Thyroid gland (tissue), 4 donors: ENCODE measurements around the gene ZNF207. TPM values are rescaled to one million over a fixed set of nuclear protein-coding genes. Genes with fewer than 3 reads are reported as not detected.
A peak's percentile ranks its signal among the peaks of the same experiment; 100 is the strongest.
"Not testable (repeated sequence)": the region's sequence is repeated elsewhere in the genome, so short reads cannot be mapped to it uniquely, and the experiment has no call there.

Experiments
- DNase-seq, 2 donors: peaks; one replicate each; pipeline ENCODE4 v3.0.0-alpha.2; 2019
- H3K27ac ChIP-seq, 3 donors: fragments of 200-600 bp; sonication (generic); 1 replicate in 2 of 3; 2 replicates in 1 of 3; pipeline ENCODE4 v1.5.1; 2016 to 2019; ENCODE audit warnings: mild to moderate bottlenecking in 1 of 3, moderate library complexity in 1 of 3
- H3K27me3 ChIP-seq: fragments of 200-600 bp; sonication (generic); one replicate; pipeline ENCODE4 v1.5.1; 2019
- H3K36me3 ChIP-seq, 2 donors: fragments of 200-600 bp; sonication (generic); one replicate each; pipeline ENCODE4 v1.5.1; 2016 to 2019
- H3K4me1 ChIP-seq, 2 donors: fragments of 200-600 bp; sonication (generic); one replicate each; pipeline ENCODE4 v1.5.1; 2017 to 2019
- H3K4me3 ChIP-seq, 3 donors: fragments of 200-600 bp; sonication (generic); replicated peaks in 1 of 3; 1 replicate in 2 of 3; 2 replicates in 1 of 3; pipeline ENCODE4 v1.5.1; 2016; ENCODE audit warnings: mild to moderate bottlenecking in 1 of 3
- H3K9me3 ChIP-seq: fragments of 200-600 bp; sonication (generic); one replicate; pipeline ENCODE4 v1.5.1; 2017
- CTCF ChIP-seq, 6 experiments: fragments of 200-600 bp in 3 of 6; fragments of 450-650 bp in 3 of 6; sonication (generic) in 3 of 6; IDR thresholded peaks; one replicate each; pipeline ENCODE4 v1.5.1; 2016 to 2019; ENCODE audit warnings: antibody characterized with exemption in 6 of 6, mild to moderate bottlenecking in 2 of 6, inconsistent platforms in 1 of 6, moderate library complexity in 1 of 6
- POLR2A ChIP-seq, 2 donors: fragments of 450-650 bp; IDR thresholded peaks; one replicate each; pipeline ENCODE4 v1.6.1; 2017; ENCODE audit warnings: antibody characterized with exemption in 2 of 2, mild to moderate bottlenecking in 2 of 2, moderate library complexity in 1 of 2
- WGBS, 2 donors: methylation state at CpG; one replicate each; pipeline ENCODE4 v1.1.5; 2017; 5-methylcytosine and 5-hydroxymethylcytosine counted together
- intact Hi-C: fragments of 100-400 bp; cut with DNase I; formaldehyde crosslinking; loops from one replicate; pipeline ENCODE4 v1.15.1; 2023
- total RNA-seq, 4 donors: library from RNA; depleted of rRNA; stranded (reverse); fragments of >200 nt; gene quantifications; one replicate each; pipeline ENCODE4 v1.2.3, GENCODE V29; 2016

ZNF207 gene
- total RNA-seq, 4 donors from 2014 or later = 155 to 218 (median 194) TPM

DNA sequence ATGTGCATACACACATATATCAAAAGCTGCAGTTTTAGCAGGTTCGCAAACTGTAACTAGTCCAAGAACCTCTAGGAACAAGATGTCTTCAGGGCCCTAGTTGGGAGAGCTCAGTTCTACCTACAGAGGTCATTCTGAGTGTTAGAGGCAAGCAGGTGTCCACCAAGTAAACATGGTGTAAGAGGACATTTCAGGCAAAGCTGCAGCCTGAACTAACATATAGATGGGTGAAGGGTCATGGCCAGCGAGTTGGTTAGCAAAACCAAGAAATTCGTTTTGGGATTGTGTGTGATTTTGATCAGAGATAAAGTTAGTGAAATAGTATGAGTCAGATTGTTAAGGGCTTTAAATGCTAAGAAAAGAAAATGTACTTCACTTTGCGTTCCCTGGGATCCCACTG is 32.6 kb upstream of the ZNF207 start:
- Histone ChIP-seq H3K36me3 (no peaks in the 10 kb centered on the region), H3K4me3 (no peak overlapping the region), H3K27ac (no peak overlapping the region), H3K27me3 (no peaks in the 10 kb centered on the region), H3K4me1 (no peaks in the 10 kb centered on the region), H3K9me3 (no peaks in the 10 kb centered on the region)
- TF ChIP-seq POLR2A (IDR thresholded peaks at IDR 0.05) = no peak
- TF ChIP-seq CTCF (IDR thresholded peaks at IDR 0.05) = no peak
- 83 to 84% methylated on average over 4 of the region's 4 CpGs for WGBS, 2 donors
- DNase-seq = no peak
- intact Hi-C loops = no loop called here

DNA sequence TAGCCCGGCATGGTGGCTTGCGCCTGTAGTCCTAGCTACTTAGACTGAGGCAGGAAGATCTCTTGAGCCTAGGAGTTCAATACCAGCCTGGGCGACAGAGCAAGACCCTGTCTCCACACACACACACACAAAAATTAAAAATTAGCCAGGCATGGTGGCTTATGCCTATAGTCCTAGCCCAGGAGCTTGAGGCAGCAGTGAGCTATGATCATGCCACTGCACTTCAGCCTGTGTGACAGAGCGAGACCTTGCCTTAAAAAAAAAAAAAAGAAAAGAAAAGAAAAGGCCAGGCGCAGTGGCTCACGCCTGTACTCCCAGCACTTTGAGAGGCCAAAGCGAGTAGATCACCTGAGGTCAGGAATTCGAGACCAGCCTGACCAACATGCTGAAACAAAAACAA is 31.9 kb upstream of the ZNF207 start:
- TF ChIP-seq CTCF (IDR thresholded peaks at IDR 0.05) (no peak), POLR2A (IDR thresholded peaks at IDR 0.05) (no peak)
- WGBS, 2 donors = 84 to 92% methylated on average over 8 of the region's 8 CpGs
- H3K36me3 ChIP-seq = no peaks in the 10 kb centered on the region
- DNase-seq = no peak
- H3K4me3 ChIP-seq = no peak overlapping the region
- no peak overlapping the region for H3K27ac ChIP-seq
- no peaks in the 10 kb centered on the region for H3K27me3 ChIP-seq
- intact Hi-C loops = no loop called here
- no peaks in the 10 kb centered on the region for H3K9me3 ChIP-seq
- no peaks in the 10 kb centered on the region for H3K4me1 ChIP-seq

DNA sequence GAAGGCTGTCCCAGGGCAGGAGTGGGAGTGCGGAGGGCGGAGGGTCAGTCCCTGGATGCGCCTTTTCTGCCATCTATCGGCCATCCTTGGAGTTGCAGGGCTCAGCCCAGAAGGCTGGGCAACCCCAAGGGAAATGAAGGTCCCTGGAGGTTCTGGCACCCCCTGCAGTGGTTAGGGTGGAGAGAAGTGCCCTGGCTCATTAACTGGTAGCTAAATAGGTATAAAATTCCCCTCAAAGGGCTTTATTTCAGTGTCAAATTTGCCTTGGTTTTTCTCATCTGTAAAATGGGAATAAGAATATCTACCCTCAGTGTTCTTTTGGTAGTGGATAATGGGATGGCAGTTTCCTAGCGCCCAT is 30.4 kb upstream of the ZNF207 start:
- intact Hi-C loops = no loop called here
- WGBS, 2 donors = 15 to 18% methylated on average over 5 of the region's 5 CpGs
- Histone ChIP-seq H3K27me3 (no peaks in the 10 kb centered on the region), H3K27ac (no peak overlapping the region), H3K9me3 (no peaks in the 10 kb centered on the region), H3K4me1 (peaks cover 4 to 9% of the 10 kb centered on the region in 2 donors), H3K36me3 (no peaks in the 10 kb centered on the region), H3K4me3 (no peak overlapping the region)
- peak; percentile 67 for DNase-seq
- peak; percentile 72 to 93 (median 88) for TF ChIP-seq CTCF (IDR thresholded peaks at IDR 0.05)
- no peak for TF ChIP-seq POLR2A (IDR thresholded peaks at IDR 0.05)

DNA sequence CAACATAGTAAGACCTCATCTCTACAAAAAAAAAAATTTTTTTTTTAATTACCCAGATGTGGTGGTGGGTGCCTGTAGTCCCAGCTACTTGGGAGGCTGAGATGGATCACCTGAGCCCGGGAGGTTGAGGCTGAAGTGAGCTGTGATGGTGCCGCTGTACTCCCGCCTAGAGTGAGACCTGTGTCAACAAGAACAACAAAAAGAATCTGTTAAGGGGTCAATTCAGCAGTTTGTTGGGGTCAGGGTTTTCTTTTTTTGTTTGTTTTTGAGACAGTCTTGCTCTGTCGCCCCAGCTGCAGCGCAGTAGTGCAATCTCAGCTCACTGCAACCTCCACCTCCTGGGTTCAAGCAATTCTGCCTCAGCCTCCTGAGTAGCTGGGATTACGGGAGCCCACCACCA is 29.9 kb upstream of the ZNF207 start:
- intact Hi-C loops = loop anchor here (2.0 kb wide), 1 partner anchor 67 kb away; no protein-coding TSS in a partner anchor
- WGBS, 2 donors = 83 to 89% methylated on average over 6 of the region's 6 CpGs
- not testable (repeated sequence) for H3K27me3 ChIP-seq

DNA sequence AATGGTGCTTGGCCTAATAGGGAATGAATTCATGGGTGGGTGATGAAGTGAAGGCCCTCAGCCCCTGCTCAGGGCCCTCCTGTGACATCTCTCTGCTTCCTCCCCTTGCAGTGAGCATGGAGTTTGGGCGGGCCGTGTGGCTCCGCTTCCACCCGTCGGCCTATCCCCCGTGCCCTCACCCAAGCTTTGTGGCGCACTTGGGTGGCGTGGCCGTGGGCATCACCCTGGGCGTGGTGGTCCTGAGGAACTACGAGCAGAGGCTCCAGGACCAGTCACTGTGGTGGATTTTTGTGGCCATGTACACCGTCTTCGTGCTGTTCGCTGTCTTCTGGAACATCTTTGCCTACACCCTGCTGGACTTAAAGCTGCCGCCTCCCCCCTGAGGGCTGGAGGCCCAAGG is 29.1 kb upstream of the ZNF207 start:
- DNase-seq = no peak
- intact Hi-C loops = loop anchor here (2.0 kb wide), 1 partner anchor 68 kb away; no protein-coding TSS in a partner anchor
- H3K9me3 ChIP-seq = no peaks in the 10 kb centered on the region

More for the DNA sequence above, 29.9 kb upstream of the ZNF207 start:
- DNase-seq, H3K27ac ChIP-seq, H3K36me3 ChIP-seq, H3K4me1 ChIP-seq, H3K4me3 ChIP-seq, H3K9me3 ChIP-seq: not testable (repeated sequence)

More for the DNA sequence above, 29.1 kb upstream of the ZNF207 start:
- Histone ChIP-seq H3K27me3 (no peaks in the 10 kb centered on the region), H3K4me3 (no peak overlapping the region), H3K27ac (no peak overlapping the region), H3K36me3 (no peaks in the 10 kb centered on the region), H3K4me1 (peaks cover 4 to 9% of the 10 kb centered on the region in 2 donors)
- whole genome bisulfite sequencing, 2 donors = 94 to 97% methylated on average over 14 to 15 of the region's 15 CpGs
- TF ChIP-seq POLR2A (IDR thresholded peaks at IDR 0.05) (no peak), CTCF (IDR thresholded peaks at IDR 0.05) (no peak)
